A549 (cell line): ENCODE results near the gene CCDC71L. TPM values are rescaled to one million over a fixed set of nuclear protein-coding genes. Genes with fewer than 3 reads are reported as not detected.

Experiments
- ATAC-seq, 2 experiments: fragments of 200-7000 bp in 1 of 2; fragments of >200 bp in 1 of 2; cut with Nextera tagmentation in 1 of 2; cut with Tn5 transposase in 1 of 2; 3 replicates each; pipeline versions ENCODE4 v1.8.0 to v1.9.1; 2018 to 2020; ENCODE audit warnings: mild to moderate bottlenecking in 1 of 2, moderate library complexity in 1 of 2
- CTCF ChIA-PET: fragments of 300-600 bp; sonication (Branson Sonifier 250); formaldehyde crosslinking; extraction: SDS; loops from one replicate; lab custom pipeline; 2021; ENCODE audit warnings: antibody characterized with exemption, inconsistent platforms; lab: Yijun Ruan, JAX
- POLR2A ChIA-PET: fragments of 350-600 bp; formaldehyde crosslinking; extraction: SDS; loops from one replicate; lab custom pipeline; 2021; ENCODE audit warnings: antibody characterized with exemption, inconsistent platforms; lab: Yijun Ruan, JAX
- DNase-seq, 2 experiments: peaks; one replicate each; pipeline versions ENCODE4 v3.0.0 to v3.0.0-alpha.2; 2011 to 2016; ENCODE audit warnings: low read depth in 1 of 2, low spot score in 1 of 2
- FAIRE-seq: peaks from 2 replicates; lab custom pipeline; 2011; peaks lifted over from hg19 to GRCh38; lab: Jason Lieb, UNC
- H3K27ac ChIP-seq, 2 experiments: fragments of >200 bp; sonication (Bioruptor Twin); formaldehyde crosslinking; 3 replicates each; pipeline ENCODE4 v1.5.1; 2016 to 2017
- H3K4me1 ChIP-seq: fragments of >200 bp; sonication (Bioruptor Twin); formaldehyde crosslinking; 3 replicates; pipeline ENCODE4 v1.6.1; 2016
- H3K4me2 ChIP-seq: fragments of >200 bp; sonication (Bioruptor Twin); formaldehyde crosslinking; 3 replicates; pipeline ENCODE4 v1.6.1; 2016
- H3K4me3 ChIP-seq: fragments of >200 bp; sonication (Bioruptor Twin); formaldehyde crosslinking; 3 replicates; pipeline ENCODE4 v1.5.1; 2016
- H3K9me3 ChIP-seq: fragments of >200 bp; sonication (Bioruptor Twin); formaldehyde crosslinking; 3 replicates; pipeline ENCODE4 v1.6.1; 2016
- BHLHE40 ChIP-seq: IDR thresholded peaks from 2 replicates; pipeline ENCODE4 v1.6.1; 2012; ENCODE audit warnings: low read depth, low read length, inconsistent platforms
- CBX2 ChIP-seq: fragments of 200-600 bp; sonication (generic); IDR thresholded peaks from 2 replicates; pipeline ENCODE4 v1.6.1; 2016; ENCODE audit warnings: low read depth, mild to moderate bottlenecking, borderline replicate concordance
- CHD2 ChIP-seq: fragments of 150-350 bp; IDR thresholded peaks from 2 replicates; pipeline ENCODE4 v1.6.1; 2014; ENCODE audit warnings: low read length; ENCODE audit not compliant: partially characterized antibody
- CHD4 ChIP-seq: fragments of 200-600 bp; sonication (generic); IDR thresholded peaks from 2 replicates; pipeline ENCODE4 v1.6.1; 2016; ENCODE audit warnings: antibody characterized with exemption, mild to moderate bottlenecking, borderline replicate concordance
- EHF ChIP-seq: fragments of 250-450 bp; sonication (Bioruptor Pico); IDR thresholded peaks from 2 replicates; pipeline ENCODE4 v1.5.0; 2020; ENCODE audit warnings: mild to moderate bottlenecking
- EP300 ChIP-seq, 2 experiments: fragments of >200 bp; sonication (Bioruptor Twin); formaldehyde crosslinking; IDR thresholded peaks; 2 replicates in 1 of 2; 3 replicates in 1 of 2; pipeline ENCODE4 v1.6.1; 2016 to 2017
- FOSL2 ChIP-seq, 2 experiments: fragments of 450-650 bp in 1 of 2; fragments of >200 bp in 1 of 2; sonication (Bioruptor Twin) in 1 of 2; formaldehyde crosslinking; IDR thresholded peaks; 2 replicates each; pipeline versions ENCODE4 v1.5.0 to v1.6.1; 2016 to 2020; ENCODE audit warnings: mild to moderate bottlenecking in 1 of 2, moderate library complexity in 1 of 2
- HDAC2 ChIP-seq: fragments of 200-600 bp; sonication (generic); IDR thresholded peaks from 2 replicates; pipeline ENCODE4 v1.6.1; 2016
- HOXB5 ChIP-seq: fragments of 250-450 bp; sonication (Bioruptor Pico); IDR thresholded peaks from 2 replicates; pipeline ENCODE4 v1.5.0; 2020; ENCODE audit warnings: mild to moderate bottlenecking, moderate library complexity
- JUNB ChIP-seq: fragments of >200 bp; sonication (Bioruptor Twin); formaldehyde crosslinking; IDR thresholded peaks from 2 replicates; pipeline ENCODE4 v1.6.1; 2016
- KDM5A ChIP-seq: fragments of 200-600 bp; sonication (generic); IDR thresholded peaks from 2 replicates; pipeline ENCODE4 v1.6.1; 2016; ENCODE audit warnings: antibody characterized with exemption, mild to moderate bottlenecking
- MAFK ChIP-seq: fragments of 450-650 bp; IDR thresholded peaks from 2 replicates; pipeline ENCODE4 v1.6.1; 2014; ENCODE audit not compliant: partially characterized antibody
- NPAS2 ChIP-seq: fragments of 250-450 bp; sonication (Bioruptor Pico); IDR thresholded peaks from 2 replicates; pipeline ENCODE4 v1.8.0; 2022; ENCODE audit warnings: mild to moderate bottlenecking, moderate library complexity, borderline replicate concordance
- PHF8 ChIP-seq: fragments of 200-600 bp; sonication (generic); IDR thresholded peaks from 2 replicates; pipeline ENCODE4 v1.6.1; 2016; ENCODE audit warnings: low read depth, mild to moderate bottlenecking, antibody characterized with exemption, moderate library complexity, borderline replicate concordance
- POLR2A ChIP-seq: IDR thresholded peaks from 2 replicates; pipeline ENCODE4 v1.6.1; 2012; ENCODE audit warnings: mild to moderate bottlenecking, low read length
- POLR2AphosphoS2 ChIP-seq: conservative IDR thresholded peaks from 2 replicates; pipeline ENCODE4 v1.6.1; 2012; ENCODE audit warnings: low read length, improper control_type of control experiment, inconsistent platforms
- RNF2 ChIP-seq: fragments of 200-600 bp; sonication (generic); IDR thresholded peaks from 2 replicates; pipeline ENCODE4 v1.6.1; 2016; ENCODE audit warnings: low read depth, mild to moderate bottlenecking, antibody characterized with exemption, moderate library complexity, borderline replicate concordance
- TP53 ChIP-seq: fragments of 250-450 bp; sonication (Bioruptor Pico); IDR thresholded peaks from 2 replicates; pipeline ENCODE4 v1.5.0; 2021; ENCODE audit warnings: mild to moderate bottlenecking, moderate library complexity
- ZNF302 ChIP-seq: fragments of 250-450 bp; sonication (Bioruptor Pico); IDR thresholded peaks from 2 replicates; pipeline ENCODE4 v1.9.0; 2021; ENCODE audit warnings: inconsistent platforms, mild to moderate bottlenecking, moderate library complexity
- WGBS: methylation state at CpG from one replicate; pipeline ENCODE4 v1.1.6; 2017; ENCODE audit errors: missing lambda C conversion rate; 5-methylcytosine and 5-hydroxymethylcytosine counted together
- polyA plus RNA-seq, 4 experiments: library from polyadenylated mRNA; depleted of rRNA in 3 of 4; stranded (reverse); fragments of >200 nt; fragmentation: RNase III in 1 of 4; extraction: RNeasy Plus Mini Kit Qiagen cat#74134 plus additional on column Dnase treatment in 1 of 4; gene quantifications; 2 replicates in 3 of 4; 3 replicates in 1 of 4; pipeline ENCODE4 v1.2.3, GENCODE V29; 2011 to 2017
- TF ChIP-seq, protein P1 (sequence below): fragments of >200 bp; sonication (Bioruptor Twin); formaldehyde crosslinking; IDR thresholded peaks from 3 replicates; pipeline ENCODE4 v1.5.1; 2016
- TF ChIP-seq, protein P2 (sequence below): fragments of 150-350 bp; IDR thresholded peaks from 2 replicates; pipeline ENCODE4 v1.6.1; 2014; ENCODE audit warnings: low read depth, mild to moderate bottlenecking, low read length
- TF ChIP-seq, protein P3 (sequence below): fragments of >200 bp; sonication (Bioruptor Twin); formaldehyde crosslinking; IDR thresholded peaks from 3 replicates; pipeline ENCODE4 v1.6.1; 2016
- TF ChIP-seq, protein P4 (sequence below): fragments of 250-450 bp; sonication (Bioruptor Pico); IDR thresholded peaks from 2 replicates; pipeline ENCODE4 v1.5.0; 2020; ENCODE audit warnings: low read depth, mild to moderate bottlenecking, moderate library complexity

The CCDC71L gene
- polyA plus RNA-seq, 2 of the 4 experiments (the other 2 are of a cell fraction): 9.1 to 11.4 TPM

DNA sequence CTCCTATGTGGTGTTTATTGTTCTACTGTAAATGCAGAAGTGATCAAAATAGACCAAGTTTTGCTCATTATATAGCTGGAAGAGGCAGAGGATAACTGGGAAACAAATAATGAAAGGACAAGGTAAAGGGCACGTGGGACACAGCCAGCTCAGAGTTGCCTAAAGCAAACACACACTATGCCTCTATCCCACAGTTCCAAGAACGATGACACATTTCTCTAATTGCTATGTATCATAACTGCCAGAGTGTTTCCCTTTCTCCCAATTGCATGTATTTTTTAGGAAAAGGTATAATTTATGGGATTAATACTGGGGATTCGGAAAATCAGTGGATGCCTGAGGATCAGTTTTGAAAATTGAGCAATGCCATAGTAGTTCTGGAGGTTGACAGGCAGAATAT is 49.0 kb downstream of the CCDC71L start:
- H3K4me1 ChIP-seq: no peaks in the 10 kb centered on the region
- no peaks in the 10 kb centered on the region for H3K9me3 ChIP-seq
- H3K4me3 ChIP-seq: no peak overlapping the region
- no peak overlapping the region for H3K27ac ChIP-seq
- CTCF ChIA-PET: interaction anchor here (0.6 kb wide), 1 partner anchor 70 kb away, joined by 3 read pairs; no protein-coding TSS in a partner anchor
- no peak overlapping the region for H3K4me2 ChIP-seq
- no peak for FAIRE-seq
- TF ChIP-seq MAFK (no peak), EP300 (IDR thresholded peaks at IDR 0.05) (no peak), ZNF302 (CRISPR knock-in tag) (no peak), HOXB5 (CRISPR knock-in tag) (no peak), JUNB (no peak), TP53 (CRISPR knock-in tag) (no peak), HDAC2 (no peak), CBX2 (no peak)
- TF ChIP-seq, protein P1, sequence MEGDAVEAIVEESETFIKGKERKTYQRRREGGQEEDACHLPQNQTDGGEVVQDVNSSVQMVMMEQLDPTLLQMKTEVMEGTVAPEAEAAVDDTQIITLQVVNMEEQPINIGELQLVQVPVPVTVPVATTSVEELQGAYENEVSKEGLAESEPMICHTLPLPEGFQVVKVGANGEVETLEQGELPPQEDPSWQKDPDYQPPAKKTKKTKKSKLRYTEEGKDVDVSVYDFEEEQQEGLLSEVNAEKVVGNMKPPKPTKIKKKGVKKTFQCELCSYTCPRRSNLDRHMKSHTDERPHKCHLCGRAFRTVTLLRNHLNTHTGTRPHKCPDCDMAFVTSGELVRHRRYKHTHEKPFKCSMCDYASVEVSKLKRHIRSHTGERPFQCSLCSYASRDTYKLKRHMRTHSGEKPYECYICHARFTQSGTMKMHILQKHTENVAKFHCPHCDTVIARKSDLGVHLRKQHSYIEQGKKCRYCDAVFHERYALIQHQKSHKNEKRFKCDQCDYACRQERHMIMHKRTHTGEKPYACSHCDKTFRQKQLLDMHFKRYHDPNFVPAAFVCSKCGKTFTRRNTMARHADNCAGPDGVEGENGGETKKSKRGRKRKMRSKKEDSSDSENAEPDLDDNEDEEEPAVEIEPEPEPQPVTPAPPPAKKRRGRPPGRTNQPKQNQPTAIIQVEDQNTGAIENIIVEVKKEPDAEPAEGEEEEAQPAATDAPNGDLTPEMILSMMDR: no peak
- 16% methylated on average over 3 of the region's 3 CpGs for WGBS
- no peak for ATAC-seq
- no peak for DNase-seq
- POLR2A ChIA-PET: no interaction called here

DNA sequence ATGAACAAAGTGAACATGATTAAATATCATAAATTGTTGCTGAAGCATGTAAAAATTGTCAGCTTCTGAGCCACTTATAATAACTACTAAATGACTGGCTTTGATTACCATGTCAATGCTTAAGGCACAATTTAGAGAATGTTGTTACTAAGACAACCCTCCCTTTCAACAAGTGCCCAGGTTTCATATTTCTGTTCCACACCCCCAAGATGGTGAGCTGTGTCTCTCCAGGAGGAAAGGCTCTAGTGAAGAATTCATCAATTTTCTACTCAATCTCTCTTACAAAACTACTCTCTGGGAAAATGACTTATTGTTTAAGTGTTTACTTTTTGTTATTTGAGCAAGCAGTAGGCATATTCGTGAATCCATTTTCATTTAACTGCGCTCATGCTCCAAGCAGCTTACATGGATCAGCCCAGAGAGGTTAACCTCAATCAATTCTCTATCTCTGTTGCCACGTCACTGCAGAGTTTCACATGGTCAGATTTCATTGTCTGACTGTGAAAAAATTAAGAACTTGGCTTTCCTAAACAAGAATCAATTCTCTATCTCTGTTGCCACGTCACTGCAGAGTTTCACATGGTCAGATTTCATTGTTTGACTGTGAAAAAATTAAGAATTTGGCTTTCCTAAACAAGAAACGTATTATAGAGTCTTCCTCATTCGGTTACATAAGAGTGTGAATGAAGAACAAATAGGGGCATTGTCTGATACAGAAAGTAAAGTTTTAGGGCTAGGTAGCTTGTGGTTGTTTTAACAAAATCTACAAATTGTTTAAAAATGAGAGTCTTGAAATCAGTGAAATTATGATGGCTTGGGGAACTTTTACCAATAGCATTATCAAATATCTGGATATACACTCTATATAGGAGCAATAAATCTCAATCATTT is 49.7 kb downstream of the CCDC71L start:
- no peak overlapping the region for H3K27ac ChIP-seq
- H3K4me2 ChIP-seq: no peak overlapping the region
- 26% methylated on average over 6 of the region's 6 CpGs for WGBS
- no peak for DNase-seq
- TF ChIP-seq EHF (CRISPR knock-in tag) (no peak), KDM5A (no peak), CHD4 (no peak), CHD2 (no peak), EP300 (IDR thresholded peaks at IDR 0.05) (no peak), NPAS2 (CRISPR knock-in tag) (no peak), JUNB (no peak), FOSL2 (IDR thresholded peaks at IDR 0.05) (no peak), FOSL2 (CRISPR knock-in tag; IDR thresholded peaks at IDR 0.05) (no peak)
- TF ChIP-seq, protein P2, sequence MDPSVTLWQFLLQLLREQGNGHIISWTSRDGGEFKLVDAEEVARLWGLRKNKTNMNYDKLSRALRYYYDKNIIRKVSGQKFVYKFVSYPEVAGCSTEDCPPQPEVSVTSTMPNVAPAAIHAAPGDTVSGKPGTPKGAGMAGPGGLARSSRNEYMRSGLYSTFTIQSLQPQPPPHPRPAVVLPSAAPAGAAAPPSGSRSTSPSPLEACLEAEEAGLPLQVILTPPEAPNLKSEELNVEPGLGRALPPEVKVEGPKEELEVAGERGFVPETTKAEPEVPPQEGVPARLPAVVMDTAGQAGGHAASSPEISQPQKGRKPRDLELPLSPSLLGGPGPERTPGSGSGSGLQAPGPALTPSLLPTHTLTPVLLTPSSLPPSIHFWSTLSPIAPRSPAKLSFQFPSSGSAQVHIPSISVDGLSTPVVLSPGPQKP: no peak
- CTCF ChIA-PET: interaction anchor here (0.6 kb wide), 1 partner anchor 69 kb away, joined by 3 read pairs; no protein-coding TSS in a partner anchor
- FAIRE-seq: no peak
- H3K4me1 ChIP-seq: no peaks in the 10 kb centered on the region
- no peak overlapping the region for H3K4me3 ChIP-seq
- no peak for ATAC-seq
- H3K9me3 ChIP-seq: no peaks in the 10 kb centered on the region
- POLR2A ChIA-PET: no interaction called here

DNA sequence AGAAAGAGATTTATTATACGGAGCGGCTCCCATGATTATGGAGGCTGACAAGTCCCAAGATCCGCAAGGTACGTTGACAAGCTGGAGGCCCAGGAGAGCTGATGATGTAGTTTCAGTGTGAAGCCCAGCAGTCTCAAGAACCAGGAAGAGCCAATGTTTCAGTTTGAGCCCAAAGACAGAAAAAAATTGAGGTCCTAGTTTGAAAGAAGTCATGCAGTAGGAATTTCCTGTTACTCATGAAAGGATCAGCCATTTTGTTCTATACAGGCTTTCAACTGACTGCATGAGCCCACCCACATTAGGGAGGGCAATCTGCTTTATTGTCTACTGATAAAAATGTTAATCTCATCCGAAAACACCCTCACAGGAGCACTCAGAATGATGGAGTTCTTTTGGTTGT is 51.5 kb downstream of the CCDC71L start:
- Histone ChIP-seq H3K4me1 (no peaks in the 10 kb centered on the region), H3K4me2 (no peak overlapping the region), H3K27ac (no peak overlapping the region), H3K4me3 (no peak overlapping the region), H3K9me3 (no peaks in the 10 kb centered on the region)
- no peak for ATAC-seq
- DNase-seq: no peak
- ChIA-PET POLR2A (no interaction called here), CTCF (no interaction called here)
- 67% methylated on average over 5 of the region's 5 CpGs for WGBS
- no peak for FAIRE-seq
- TF ChIP-seq RNF2: no peak
- no peak for TF ChIP-seq MAFK
- TF ChIP-seq, protein P1: no peak
- TF ChIP-seq BHLHE40: no peak
- no peak for TF ChIP-seq PHF8
- TF ChIP-seq, protein P3, sequence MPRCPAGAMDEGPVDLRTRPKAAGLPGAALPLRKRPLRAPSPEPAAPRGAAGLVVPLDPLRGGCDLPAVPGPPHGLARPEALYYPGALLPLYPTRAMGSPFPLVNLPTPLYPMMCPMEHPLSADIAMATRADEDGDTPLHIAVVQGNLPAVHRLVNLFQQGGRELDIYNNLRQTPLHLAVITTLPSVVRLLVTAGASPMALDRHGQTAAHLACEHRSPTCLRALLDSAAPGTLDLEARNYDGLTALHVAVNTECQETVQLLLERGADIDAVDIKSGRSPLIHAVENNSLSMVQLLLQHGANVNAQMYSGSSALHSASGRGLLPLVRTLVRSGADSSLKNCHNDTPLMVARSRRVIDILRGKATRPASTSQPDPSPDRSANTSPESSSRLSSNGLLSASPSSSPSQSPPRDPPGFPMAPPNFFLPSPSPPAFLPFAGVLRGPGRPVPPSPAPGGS: no peak
- no peak for TF ChIP-seq FOSL2 (IDR thresholded peaks at IDR 0.05)
- TF ChIP-seq FOSL2 (CRISPR knock-in tag; IDR thresholded peaks at IDR 0.05): no peak
- no peak for TF ChIP-seq POLR2A
- no peak for TF ChIP-seq POLR2AphosphoS2
- TF ChIP-seq, protein P4, sequence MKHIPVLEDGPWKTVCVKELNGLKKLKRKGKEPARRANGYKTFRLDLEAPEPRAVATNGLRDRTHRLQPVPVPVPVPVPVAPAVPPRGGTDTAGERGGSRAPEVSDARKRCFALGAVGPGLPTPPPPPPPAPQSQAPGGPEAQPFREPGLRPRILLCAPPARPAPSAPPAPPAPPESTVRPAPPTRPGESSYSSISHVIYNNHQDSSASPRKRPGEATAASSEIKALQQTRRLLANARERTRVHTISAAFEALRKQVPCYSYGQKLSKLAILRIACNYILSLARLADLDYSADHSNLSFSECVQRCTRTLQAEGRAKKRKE (CRISPR knock-in tag): no peak
- TF ChIP-seq EP300 (IDR thresholded peaks at IDR 0.05): no peak
